Cardiac fibroblast (primary cell): Measurements from ENCODE around the gene SPI1.
A peak's percentile ranks its signal among the peaks of the same experiment; 100 is the strongest.

Experiments
- DNase-seq, 2 donors: peaks; one replicate each; pipeline versions ENCODE4 v3.0.0 to v3.0.0-alpha.2; 2010; ENCODE audit warnings: low read depth in 2 of 2
- H3K4me3 ChIP-seq, 2 donors: replicated peaks in 1 of 2; 1 replicate in 1 of 2; 2 replicates in 1 of 2; pipeline ENCODE4 v1.5.1; 2011; ENCODE audit warnings: low read depth in 2 of 2, low read length in 2 of 2, mild to moderate bottlenecking in 2 of 2, moderate library complexity in 1 of 2
- TF ChIP-seq, protein P1 (sequence below): IDR thresholded peaks from one replicate; pipeline ENCODE4 v1.5.1; 2011; ENCODE audit warnings: low read depth, mild to moderate bottlenecking, low read length, inconsistent platforms

Gene SPI1

DNA sequence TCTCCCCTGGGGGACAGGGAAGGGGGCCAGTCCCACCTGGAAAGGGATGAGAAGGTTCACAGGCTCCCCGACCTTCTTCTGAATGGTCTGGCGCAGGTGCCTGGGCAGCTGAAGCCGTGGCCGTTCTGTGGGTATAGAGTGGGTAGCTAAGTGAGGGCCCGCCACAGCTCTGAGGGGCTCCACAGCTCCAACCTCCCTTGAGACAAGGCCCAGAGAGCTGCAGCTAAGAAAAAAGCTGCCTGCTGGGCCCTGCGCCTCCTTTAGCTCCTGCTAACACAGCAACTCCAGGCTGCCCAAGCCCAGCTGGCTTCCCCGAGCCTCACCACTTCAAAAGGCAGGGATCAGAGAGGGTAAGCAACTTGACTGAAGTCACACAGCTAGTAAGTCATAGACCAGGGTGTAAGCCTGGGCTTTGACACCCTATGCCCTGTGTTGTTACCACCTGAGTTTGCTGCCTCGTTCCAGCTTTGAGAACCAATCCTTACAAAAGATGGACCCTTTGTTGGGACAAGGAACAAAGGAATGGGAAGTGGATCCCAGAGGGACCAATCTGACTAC, 44.4 kb downstream of the SPI1 start:
- no peak for DNase-seq
- H3K4me3 ChIP-seq = no peak overlapping the region
- TF ChIP-seq, protein P1, sequence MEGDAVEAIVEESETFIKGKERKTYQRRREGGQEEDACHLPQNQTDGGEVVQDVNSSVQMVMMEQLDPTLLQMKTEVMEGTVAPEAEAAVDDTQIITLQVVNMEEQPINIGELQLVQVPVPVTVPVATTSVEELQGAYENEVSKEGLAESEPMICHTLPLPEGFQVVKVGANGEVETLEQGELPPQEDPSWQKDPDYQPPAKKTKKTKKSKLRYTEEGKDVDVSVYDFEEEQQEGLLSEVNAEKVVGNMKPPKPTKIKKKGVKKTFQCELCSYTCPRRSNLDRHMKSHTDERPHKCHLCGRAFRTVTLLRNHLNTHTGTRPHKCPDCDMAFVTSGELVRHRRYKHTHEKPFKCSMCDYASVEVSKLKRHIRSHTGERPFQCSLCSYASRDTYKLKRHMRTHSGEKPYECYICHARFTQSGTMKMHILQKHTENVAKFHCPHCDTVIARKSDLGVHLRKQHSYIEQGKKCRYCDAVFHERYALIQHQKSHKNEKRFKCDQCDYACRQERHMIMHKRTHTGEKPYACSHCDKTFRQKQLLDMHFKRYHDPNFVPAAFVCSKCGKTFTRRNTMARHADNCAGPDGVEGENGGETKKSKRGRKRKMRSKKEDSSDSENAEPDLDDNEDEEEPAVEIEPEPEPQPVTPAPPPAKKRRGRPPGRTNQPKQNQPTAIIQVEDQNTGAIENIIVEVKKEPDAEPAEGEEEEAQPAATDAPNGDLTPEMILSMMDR = no peak

DNA sequence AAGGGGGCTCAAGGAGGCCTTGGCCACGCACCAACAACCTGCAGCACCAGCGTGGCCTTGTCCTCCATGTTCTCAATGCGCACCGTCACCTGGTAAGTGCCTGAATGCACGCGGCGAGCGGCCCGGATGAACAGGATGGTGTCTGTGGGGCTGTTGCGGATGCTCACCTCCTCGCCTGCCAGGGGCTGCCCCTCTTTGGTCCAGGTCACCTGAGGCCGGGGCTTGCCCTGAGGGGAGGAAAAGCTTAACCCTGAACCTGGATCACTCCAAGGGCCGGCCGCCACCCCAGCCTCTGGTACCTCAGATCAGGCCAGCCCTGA, 44.9 kb downstream of the SPI1 start:
- H3K4me3 ChIP-seq = no peak overlapping the region
- TF ChIP-seq, protein P1 = no peak
- DNase-seq = no peak

DNA sequence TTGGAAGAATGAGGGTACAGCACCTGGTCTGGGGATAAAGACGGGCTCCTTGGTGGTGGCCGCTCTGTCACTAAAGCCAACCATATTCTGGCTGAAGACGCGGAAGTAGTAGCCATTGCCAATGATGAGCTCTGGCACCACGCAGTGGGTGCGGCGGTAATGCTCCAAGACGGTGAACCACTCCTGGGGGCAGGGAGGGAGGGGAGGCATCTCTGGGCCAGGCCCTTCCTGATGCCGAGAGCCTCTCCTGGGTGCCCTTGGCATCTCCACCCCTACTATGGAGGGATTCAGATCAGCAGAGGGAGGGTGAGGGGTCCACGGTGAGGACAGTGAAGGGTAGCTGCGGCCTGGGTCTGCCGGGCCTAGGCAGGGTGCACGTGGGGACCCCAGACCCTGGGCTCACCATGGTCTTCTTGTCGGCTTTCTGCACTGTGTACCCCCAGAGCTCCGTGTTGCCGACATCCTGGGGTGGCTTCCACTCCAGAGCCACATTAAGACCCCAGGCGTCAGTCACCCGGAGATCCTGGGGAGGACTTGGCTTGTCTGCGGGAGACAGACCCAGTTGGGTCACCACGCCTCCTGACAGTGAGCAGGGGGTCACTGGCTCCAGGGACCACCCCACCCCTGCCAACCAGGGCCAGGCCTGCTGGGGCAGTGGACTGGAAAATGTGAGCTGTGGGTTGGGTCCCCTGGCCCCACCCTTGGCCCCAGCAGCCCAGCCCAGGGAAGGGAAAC, 45.4 kb downstream of the SPI1 start:
- TF ChIP-seq, protein P1 = no peak
- no peak overlapping the region for H3K4me3 ChIP-seq
- no peak for DNase-seq

DNA sequence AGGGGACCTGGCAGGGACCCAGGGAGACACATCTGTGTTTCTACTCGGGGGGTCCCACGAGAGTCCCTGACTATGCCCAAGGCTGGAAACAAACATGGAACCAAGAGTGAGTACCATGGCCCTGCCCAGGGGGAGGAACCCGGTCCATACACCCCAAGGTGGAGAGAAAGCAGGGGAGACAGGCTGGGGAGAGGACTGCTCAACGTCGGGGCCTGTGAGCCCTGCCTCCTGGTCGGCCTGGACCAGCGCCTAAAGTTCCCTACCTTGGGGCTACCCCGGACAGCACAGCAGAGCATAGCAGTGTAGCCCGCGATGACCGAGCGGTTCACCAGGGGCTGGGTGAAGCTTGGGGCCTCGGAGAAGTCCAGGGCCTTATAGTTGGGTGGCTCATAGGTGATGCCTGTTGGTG, 46.0 kb downstream of the SPI1 start:
- no peak overlapping the region for H3K4me3 ChIP-seq
- no peak for DNase-seq
- TF ChIP-seq, protein P1 = no peak

DNA sequence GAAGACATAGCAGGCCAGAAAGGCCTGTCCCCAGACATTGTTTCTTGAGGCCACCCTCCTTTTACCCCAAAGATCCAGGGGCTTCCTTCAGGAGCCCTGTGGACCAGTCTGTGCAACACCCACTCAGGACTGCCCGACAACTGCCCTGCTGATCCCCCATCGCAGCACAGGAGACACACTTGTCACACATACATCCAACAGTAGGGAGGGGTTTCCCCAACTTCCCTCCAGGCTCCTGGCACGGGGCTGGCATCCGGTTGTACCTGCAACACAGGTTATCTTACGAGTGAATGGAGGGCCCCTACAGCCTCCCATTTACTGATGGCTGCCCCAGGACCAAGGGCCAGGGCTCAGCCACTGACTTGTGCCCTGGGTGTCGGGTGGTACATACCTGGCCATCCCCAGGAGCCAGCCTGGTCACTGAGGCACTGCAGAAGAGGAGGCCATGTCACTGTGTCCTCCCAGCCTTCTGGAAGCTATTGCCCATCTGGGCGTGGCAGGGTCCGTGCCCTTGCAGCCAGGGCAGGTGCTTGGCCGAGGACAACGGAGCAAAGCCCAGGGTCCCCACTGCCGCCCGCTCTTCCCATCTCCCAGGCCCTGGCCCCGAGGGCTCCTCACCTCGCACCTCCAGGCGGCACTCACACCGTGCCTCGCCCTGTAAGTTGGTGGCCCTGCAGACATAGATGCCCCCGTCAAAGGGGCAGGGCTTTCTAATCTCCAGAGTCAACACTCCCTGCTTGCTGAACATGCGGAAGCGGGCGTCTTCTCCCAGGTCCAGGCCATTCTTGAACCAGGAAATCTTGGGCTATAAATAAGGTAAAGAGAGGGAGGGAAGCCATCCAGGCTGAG, 46.7 kb downstream of the SPI1 start:
- no peak overlapping the region for H3K4me3 ChIP-seq
- TF ChIP-seq, protein P1 = no peak
- DNase-seq = no peak

DNA sequence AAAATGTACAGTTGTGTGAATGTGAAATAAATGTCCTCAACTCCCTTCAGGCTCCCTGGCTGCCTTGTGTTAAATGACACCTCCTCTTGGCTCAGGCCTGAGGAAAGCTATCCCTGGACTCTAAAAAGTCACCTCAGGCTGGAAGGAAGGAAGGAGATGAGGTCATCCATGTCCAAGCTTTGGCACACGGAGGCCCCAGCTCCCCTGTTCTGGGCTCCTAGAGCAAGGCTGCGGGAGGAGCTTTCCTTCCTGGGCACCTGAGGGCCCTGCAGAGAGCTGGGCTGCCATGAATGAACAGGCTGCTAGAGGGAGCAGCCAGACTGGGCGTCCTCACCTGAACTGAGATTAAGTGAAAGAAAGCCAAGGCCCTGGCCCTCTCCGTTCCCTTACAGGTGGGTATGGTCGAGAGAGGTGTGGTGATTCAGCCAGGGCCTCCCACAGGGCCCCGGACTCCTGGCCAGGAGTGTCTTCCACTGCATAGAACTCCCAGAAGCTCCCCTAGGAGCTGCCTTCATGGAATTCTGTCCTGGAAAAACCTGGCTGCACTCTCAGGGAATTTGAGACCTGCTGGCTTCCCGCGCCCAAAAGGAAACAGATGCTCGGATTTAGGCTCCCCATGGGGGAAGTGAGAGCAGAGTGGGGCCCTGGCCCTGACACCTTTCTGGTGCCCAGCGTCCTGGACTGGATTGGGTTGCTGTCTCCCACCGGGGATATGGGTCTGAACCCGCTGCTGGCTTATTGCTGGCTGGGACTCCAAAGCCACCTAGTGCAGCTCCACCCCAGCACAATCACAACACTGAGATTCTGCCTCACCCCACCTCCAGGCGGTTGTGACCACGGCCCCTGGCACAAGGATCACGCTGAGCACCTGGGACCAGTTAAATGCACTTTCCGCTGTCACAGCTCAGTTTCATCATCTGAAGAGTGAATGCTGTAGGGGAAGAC, 48.1 kb downstream of the SPI1 start:
- peak; percentile 21 to 22 for DNase-seq
- TF ChIP-seq, protein P1 = no peak
- no peak overlapping the region for H3K4me3 ChIP-seq
